GM12864 (cell line): ENCODE results near the gene CAMK2A.

Experiments
- DNase-seq: peaks from one replicate; pipeline ENCODE4 v3.0.0-alpha.2; 2011; ENCODE audit warnings: low read depth
- H3K4me3 ChIP-seq: 2 replicates; pipeline ENCODE4 v1.5.1; 2011; ENCODE audit warnings: mild to moderate bottlenecking, low read depth, low read length, control low read depth
- TF ChIP-seq, protein P1 (sequence below): IDR thresholded peaks from 2 replicates; pipeline ENCODE4 v1.5.1; 2011; ENCODE audit warnings: low read depth, mild to moderate bottlenecking, moderate library complexity, low read length, control low read depth, inconsistent platforms; ENCODE audit errors: missing control alignments

Gene CAMK2A

GRCh38 chr5:150317048-150318003 is 27.8 kb upstream of the CAMK2A start:
- DNase-seq: peak; percentile 8
- TF ChIP-seq, protein P1, sequence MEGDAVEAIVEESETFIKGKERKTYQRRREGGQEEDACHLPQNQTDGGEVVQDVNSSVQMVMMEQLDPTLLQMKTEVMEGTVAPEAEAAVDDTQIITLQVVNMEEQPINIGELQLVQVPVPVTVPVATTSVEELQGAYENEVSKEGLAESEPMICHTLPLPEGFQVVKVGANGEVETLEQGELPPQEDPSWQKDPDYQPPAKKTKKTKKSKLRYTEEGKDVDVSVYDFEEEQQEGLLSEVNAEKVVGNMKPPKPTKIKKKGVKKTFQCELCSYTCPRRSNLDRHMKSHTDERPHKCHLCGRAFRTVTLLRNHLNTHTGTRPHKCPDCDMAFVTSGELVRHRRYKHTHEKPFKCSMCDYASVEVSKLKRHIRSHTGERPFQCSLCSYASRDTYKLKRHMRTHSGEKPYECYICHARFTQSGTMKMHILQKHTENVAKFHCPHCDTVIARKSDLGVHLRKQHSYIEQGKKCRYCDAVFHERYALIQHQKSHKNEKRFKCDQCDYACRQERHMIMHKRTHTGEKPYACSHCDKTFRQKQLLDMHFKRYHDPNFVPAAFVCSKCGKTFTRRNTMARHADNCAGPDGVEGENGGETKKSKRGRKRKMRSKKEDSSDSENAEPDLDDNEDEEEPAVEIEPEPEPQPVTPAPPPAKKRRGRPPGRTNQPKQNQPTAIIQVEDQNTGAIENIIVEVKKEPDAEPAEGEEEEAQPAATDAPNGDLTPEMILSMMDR: no peak
- no peak overlapping the region for H3K4me3 ChIP-seq

GRCh38 chr5:150316320-150316719 is 26.7 kb upstream of the CAMK2A start:
- H3K4me3 ChIP-seq: no peak overlapping the region
- TF ChIP-seq, protein P1: no peak
- DNase-seq: no peak

DNA sequence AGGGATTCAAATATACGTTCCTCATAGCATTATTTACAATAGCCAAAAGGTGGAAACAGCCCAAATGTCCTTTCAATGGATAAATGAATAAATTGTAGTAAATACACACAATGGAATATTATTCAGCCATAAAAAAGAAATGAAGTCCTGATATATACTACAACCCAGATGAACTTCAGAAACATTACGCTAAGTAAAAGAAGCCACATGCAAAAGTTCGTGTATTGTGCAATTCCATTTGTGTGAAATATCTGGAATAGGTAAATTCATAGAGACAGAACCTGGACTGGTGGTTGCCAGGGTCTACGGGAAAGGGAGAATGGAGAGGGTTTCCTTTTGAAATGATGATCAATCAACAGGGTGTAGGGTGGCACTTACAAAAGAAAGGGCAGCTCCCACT is 25.7 kb upstream of the CAMK2A start:
- DNase-seq: no peak
- TF ChIP-seq, protein P1: no peak
- H3K4me3 ChIP-seq: no peak overlapping the region

DNA sequence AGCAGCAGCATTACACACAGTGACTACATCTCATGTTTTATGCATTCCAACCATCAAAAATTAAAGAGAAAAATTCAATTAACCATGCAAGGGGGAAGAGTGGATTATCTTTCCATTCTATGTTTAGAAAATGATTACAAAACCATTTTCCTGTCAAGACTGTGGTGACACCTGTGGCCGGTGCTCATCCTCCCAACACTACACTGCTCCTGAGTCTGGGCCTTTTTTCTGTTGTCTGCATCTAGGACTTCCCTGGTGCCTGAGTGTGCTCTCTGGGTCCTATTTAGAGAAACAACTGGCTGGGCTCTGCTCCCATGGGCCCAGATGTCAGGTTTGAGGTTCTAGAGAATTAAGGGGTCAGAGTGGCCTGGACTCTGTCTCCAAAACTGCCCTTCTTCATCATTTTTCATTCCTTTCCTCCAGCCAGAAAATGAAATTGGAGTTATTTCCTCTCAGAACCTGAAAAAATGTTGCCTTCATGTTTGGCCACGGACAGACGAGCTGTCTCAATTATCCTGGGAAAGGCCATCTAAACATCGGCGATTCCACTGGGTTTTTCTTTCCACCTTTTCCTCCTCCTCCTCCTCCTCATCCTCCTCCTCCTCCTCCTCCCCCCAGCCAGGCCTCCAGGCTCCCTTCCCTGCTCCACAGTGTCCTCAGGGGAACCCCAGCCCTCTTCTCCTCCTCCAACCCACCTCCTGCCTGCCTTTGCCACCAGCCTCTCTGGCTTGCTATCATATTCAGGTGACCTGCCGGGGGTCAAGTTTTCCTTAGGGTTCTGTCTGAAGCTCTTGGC is 24.5 kb upstream of the CAMK2A start:
- DNase-seq: no peak
- TF ChIP-seq, protein P1: no peak
- no peak overlapping the region for H3K4me3 ChIP-seq

GRCh38 chr5:150313501-150313900 is 23.9 kb upstream of the CAMK2A start:
- no peak overlapping the region for H3K4me3 ChIP-seq
- no peak for DNase-seq
- TF ChIP-seq, protein P1: no peak

DNA sequence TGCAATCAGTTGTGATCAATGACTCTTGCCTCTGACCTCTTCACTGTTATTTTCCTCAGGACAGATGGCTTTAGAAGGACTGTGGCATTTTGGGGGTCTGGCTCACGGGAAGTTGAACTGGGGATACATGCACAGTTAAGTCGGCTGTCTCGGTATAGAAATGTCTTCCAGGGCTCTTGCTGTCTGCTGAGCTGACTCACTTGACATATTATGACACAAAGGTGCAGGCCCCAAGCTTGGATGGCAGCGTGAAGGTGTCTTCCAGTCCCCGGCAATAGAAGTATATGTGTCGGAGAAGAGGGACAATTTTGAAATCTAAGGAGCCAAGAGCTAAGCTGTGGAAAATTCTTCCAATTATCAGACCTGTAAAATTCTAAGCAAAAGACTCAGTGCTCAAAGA is 22.9 kb upstream of the CAMK2A start:
- TF ChIP-seq, protein P1: no peak
- no peak for DNase-seq
- no peak overlapping the region for H3K4me3 ChIP-seq
